A673 (cell line): ENCODE measurements around the gene AP1S3. TPM values are rescaled to one million over a fixed set of nuclear protein-coding genes. Genes with fewer than 3 reads are reported as not detected.
A peak's percentile ranks its signal among the peaks of the same experiment; 100 is the strongest.

Source experiments
- BruUV-seq: library from RNA; stranded (reverse); fragments of 400-500 nt; replicated peaks from 2 replicates; lab custom pipeline; 2021; lab: Mats Ljungman, UMichigan
- CTCF ChIA-PET: fragments of 300-600 bp; sonication (Branson Sonifier 250); formaldehyde crosslinking; loops from one replicate; lab custom pipeline; 2022; ENCODE audit warnings: antibody characterized with exemption; lab: Charles Lee
- POLR2A ChIA-PET: fragments of 300-600 bp; sonication (Branson Sonifier 250); formaldehyde crosslinking; loops from one replicate; lab custom pipeline; 2022; ENCODE audit warnings: antibody characterized with exemption; ENCODE audit not compliant: low non-redundant PET; lab: Charles Lee
- DNase-seq: peaks from one replicate; pipeline ENCODE4 v3.0.0-alpha.2; 2015; ENCODE audit warnings: low spot score
- H3K27ac ChIP-seq: fragments of 200-600 bp; sonication (generic); 2 replicates; pipeline ENCODE4 v1.5.1; 2016; ENCODE audit warnings: mixed run types, low read depth, mild to moderate bottlenecking, mixed read lengths, antibody characterized with exemption, low read length; ENCODE audit not compliant: poor library complexity, severe bottlenecking
- H3K27me3 ChIP-seq: fragments of 200-600 bp; sonication (generic); replicated peaks from 2 replicates; pipeline ENCODE4 v1.6.1; 2017; ENCODE audit warnings: mixed run types, low read depth, mild to moderate bottlenecking, mixed read lengths, antibody characterized with exemption, low read length; ENCODE audit not compliant: insufficient read depth, poor library complexity
- H3K36me3 ChIP-seq: fragments of 200-600 bp; sonication (generic); 2 replicates; pipeline ENCODE4 v1.6.1; 2016; ENCODE audit warnings: mixed run types, mild to moderate bottlenecking, mixed read lengths, antibody characterized with exemption, low read length; ENCODE audit not compliant: insufficient read depth, poor library complexity, severe bottlenecking
- H3K4me1 ChIP-seq: fragments of 200-600 bp; sonication (generic); 2 replicates; pipeline ENCODE4 v1.6.1; 2017; ENCODE audit warnings: mixed run types, mild to moderate bottlenecking, mixed read lengths, antibody characterized with exemption, low read length; ENCODE audit not compliant: insufficient read depth, poor library complexity, severe bottlenecking
- H3K4me3 ChIP-seq: fragments of 200-600 bp; sonication (generic); 2 replicates; pipeline ENCODE4 v1.5.1; 2016; ENCODE audit warnings: low read depth, mixed run types, mild to moderate bottlenecking, mixed read lengths, low read length; ENCODE audit not compliant: poor library complexity, severe bottlenecking
- H3K9me3 ChIP-seq: fragments of 200-600 bp; sonication (generic); 2 replicates; pipeline ENCODE4 v1.6.1; 2016; ENCODE audit warnings: mixed run types, low read depth, mild to moderate bottlenecking, mixed read lengths, antibody characterized with exemption, low read length; ENCODE audit not compliant: poor library complexity, severe bottlenecking
- CTCF ChIP-seq: fragments of 300-800, 200-600 bp; sonication (generic); conservative IDR thresholded peaks from 2 replicates; pipeline ENCODE4 v1.5.1; 2017; ENCODE audit warnings: low read depth, mild to moderate bottlenecking, antibody characterized with exemption, low read length, moderate library complexity, mixed read lengths
- EZH2 ChIP-seq: fragments of 200-600 bp; sonication (generic); IDR thresholded peaks from 2 replicates; pipeline ENCODE4 v1.6.1; 2017; ENCODE audit warnings: borderline replicate concordance, low read depth, mild to moderate bottlenecking, mixed read lengths, antibody characterized with exemption, low read length; ENCODE audit not compliant: poor library complexity, severe bottlenecking
- intact Hi-C: fragments of 100-400 bp; cut with micrococcal nuclease; formaldehyde crosslinking; loops from one replicate; pipeline ENCODE4 v1.10.0; 2022; ENCODE audit not compliant: unreplicated experiment
- total RNA-seq: library from RNA; stranded (reverse); gene quantifications from 2 replicates; pipeline ENCODE4 v1.2.3, GENCODE V29; 2021

The AP1S3 gene
- total RNA-seq, 1 experiment from 2014 or later, result 23.0 TPM

- intact Hi-C loops, result no loop called here
- CTCF ChIA-PET, result no interaction called here
- POLR2A ChIA-PET, result no interaction called here
- no peaks in the 10 kb centered on the region for H3K36me3 ChIP-seq
- TF ChIP-seq EZH2 (no peak), CTCF (no peak)
- no TSS peak for BruUV-seq
- H3K9me3 ChIP-seq, result no peaks in the 10 kb centered on the region
- DNase-seq, result no peak
- H3K4me1 ChIP-seq, result peaks cover 9% of the 10 kb centered on the region
- H3K27me3 ChIP-seq, result no peaks in the 10 kb centered on the region
- H3K27ac ChIP-seq, result no peak overlapping the region
- no peak overlapping the region for H3K4me3 ChIP-seq
Measured at GRCh38 chr2:223820549-223820948, 16.8 kb downstream of the AP1S3 start.

DNA sequence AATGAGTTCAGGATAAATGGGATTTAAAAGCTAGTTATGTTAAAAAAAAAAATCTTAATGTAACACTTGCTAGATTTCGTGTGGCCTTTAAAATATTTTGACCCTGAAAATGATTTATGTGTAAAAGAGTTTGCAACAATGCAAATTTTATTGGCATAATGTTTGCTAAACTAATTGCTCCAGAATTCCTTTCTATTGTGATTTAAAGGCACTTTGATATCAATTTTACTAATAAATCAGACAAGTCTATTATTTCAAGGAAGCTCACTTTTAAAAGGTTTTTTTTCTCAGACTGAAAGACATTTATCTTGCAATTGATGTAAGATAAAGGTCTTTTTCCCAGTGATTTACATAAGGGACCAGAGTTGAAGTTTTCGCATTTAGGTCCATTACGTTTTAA, 17.5 kb downstream of the AP1S3 start:
- ChIA-PET POLR2A (interaction anchor here (0.6 kb wide), 1 partner anchor 10 kb away, joined by 3 read pairs; no protein-coding TSS in a partner anchor), CTCF (no interaction called here)
- no peak for TF ChIP-seq CTCF
- no peak for TF ChIP-seq EZH2
- no peak for DNase-seq
- H3K4me1 ChIP-seq, result peaks cover 16% of the 10 kb centered on the region
- BruUV-seq, result no TSS peak
- H3K36me3 ChIP-seq, result no peaks in the 10 kb centered on the region
- no peak overlapping the region for H3K27ac ChIP-seq
- H3K9me3 ChIP-seq, result no peaks in the 10 kb centered on the region
- no peak overlapping the region for H3K4me3 ChIP-seq
- intact Hi-C loops, result no loop called here
- H3K27me3 ChIP-seq, result no peaks in the 10 kb centered on the region

GRCh38 chr2:223815884-223816570, 21.4 kb downstream of the AP1S3 start:
- ChIA-PET CTCF (no interaction called here), POLR2A (no interaction called here)
- Histone ChIP-seq H3K36me3 (no peaks in the 10 kb centered on the region), H3K9me3 (no peaks in the 10 kb centered on the region), H3K4me3 (no peak overlapping the region), H3K27me3 (no peaks in the 10 kb centered on the region), H3K27ac (peak overlapping the region; percentile 6), H3K4me1 (peaks cover 17% of the 10 kb centered on the region)
- DNase-seq, result no peak
- intact Hi-C loops, result no loop called here
- no TSS peak for BruUV-seq
- TF ChIP-seq EZH2 (no peak), CTCF (no peak)
